GM21717 (cell line): ENCODE results near the gene PACSIN2.
"Not testable (repeated sequence)": the region's sequence is repeated elsewhere in the genome, so short reads cannot be mapped to it uniquely, and the experiment has no call there.

Experiments
- ATAC-seq: cut with Tn5 transposase; IDR thresholded peaks from one replicate; pipeline ENCODE4 v1.9.1; 2021; ENCODE audit warnings: mild to moderate bottlenecking, moderate library complexity; ENCODE audit not compliant: unreplicated experiment

PACSIN2 gene

DNA sequence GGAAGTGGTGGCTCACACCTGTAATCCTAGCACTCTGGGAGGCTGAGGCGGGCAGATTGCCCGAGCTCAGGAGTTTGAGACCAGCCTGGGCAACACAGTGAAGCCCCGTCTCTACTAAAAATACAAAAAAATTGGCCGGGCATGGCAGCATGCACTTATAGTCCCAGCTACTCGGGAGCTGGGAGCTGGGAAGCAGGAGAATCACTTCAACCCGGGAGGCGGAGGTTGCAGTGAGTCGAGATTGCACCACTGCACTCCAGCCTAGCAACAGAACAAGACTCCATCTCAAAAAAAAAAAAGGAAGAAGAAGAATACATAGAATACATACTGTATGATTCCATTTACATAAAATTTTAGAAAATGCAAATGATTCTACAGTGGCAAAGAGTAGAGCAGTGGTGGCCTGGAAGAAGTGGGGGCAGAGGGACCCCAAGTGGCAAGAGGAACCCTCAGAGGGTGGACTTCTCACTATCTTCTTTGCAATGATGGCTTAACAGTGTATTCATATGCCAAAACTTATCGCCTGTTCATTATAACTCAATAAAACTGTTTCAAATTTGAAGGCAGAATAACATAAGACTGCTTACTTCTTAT is 22.0 kb downstream of the PACSIN2 start:
- no peak for ATAC-seq

DNA sequence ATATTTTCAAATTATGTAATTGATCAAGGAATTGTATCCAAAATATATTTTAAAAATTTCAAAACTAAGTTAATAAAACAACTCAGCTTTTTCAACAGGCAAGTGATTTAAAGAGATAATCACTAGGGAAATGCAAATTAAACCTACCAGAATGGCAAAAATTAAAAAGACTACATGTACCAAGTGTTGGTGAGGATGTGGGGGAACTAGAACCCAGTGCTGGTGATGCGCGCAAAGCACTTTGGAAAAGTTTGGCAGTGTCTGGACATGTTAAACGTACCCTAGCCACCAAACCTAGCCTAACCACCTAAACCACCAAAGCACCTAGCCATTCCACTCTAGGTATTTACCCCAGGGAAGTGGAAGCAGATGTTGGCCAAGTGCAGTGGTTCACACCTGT is 22.9 kb downstream of the PACSIN2 start:
- no peak for ATAC-seq

DNA sequence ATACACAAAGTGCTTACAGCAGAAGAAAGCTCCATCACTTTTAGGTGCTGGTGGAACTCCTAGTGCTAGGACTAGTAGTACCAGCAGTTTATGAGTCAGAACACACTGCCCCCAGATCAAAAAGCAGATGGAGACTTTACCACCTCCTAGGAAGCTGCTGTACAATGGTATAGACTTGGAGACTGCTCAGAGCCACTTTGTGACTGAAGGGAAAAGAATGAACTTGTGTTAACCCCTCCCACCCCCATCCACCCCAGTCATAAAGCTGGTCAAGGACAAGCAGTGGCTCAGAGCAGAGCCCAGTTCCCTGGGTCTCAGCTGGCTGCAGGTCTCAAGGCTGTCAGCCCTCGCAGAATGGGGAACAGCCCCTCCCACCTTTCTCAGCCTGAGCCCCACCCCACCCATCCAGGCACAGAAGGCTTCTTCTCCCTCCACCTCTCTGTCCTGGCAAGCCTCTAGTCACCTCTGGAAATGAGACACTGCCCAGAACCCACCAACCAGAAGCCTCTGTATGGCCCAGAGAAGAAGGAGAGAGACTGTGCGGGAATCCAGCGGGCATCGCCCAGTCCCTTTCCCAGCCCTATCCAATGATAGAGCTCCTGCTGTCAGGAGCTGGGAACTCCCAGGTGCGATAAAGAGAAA is 23.8 kb downstream of the PACSIN2 start:
- ATAC-seq = no peak

DNA sequence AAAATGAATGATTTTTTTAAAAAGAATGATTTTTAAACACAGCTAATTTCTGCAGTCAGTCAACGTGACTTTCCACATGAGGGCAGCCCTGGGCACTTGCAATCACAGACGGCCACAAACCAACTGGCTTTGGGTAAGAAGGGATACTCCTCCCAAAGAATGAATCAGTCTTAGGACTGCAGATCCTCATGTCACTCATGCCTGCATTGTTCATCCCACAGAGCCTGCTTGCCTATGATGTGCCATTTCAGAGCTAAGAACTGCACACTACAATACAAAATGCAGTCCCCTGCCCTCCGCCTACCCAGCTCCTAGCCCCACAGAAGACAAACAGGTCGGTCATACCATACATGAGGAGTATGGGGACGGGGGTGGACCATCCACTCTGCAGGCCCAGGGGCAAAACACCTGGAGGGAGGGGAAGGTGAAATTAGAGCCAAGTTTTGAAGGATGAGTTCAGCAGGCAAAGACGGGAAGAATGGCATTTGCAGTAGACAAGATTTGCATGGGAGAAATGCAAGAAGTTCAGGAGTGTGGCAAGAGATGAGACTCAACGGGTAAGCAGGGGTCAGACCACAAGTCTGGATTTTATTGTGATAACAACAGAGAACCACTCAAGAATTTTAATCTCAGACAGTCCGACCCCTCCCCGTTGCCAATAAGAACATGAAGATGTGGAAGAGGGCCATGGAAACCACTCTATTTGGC is 24.7 kb downstream of the PACSIN2 start:
- ATAC-seq = no peak

DNA sequence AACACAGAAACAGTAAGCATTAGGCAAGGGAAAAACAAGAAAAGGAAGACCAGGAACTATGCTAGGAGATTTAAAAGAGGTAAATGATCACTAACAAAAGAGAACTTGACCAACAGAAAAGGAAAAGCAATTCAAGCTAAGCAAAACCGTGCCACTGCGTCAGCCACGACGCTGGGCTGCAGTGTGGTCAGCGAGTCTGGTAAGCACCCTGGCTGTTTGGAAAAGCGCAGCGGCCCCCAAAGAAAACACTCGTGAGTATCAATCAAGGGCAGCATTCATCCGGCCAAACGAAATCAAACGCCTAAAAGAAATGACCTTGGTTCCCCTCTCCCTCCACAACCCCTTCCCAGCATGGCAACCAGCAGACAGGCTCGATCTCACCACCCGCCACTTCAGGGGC is 28.8 kb downstream of the PACSIN2 start:
- ATAC-seq = no peak

DNA sequence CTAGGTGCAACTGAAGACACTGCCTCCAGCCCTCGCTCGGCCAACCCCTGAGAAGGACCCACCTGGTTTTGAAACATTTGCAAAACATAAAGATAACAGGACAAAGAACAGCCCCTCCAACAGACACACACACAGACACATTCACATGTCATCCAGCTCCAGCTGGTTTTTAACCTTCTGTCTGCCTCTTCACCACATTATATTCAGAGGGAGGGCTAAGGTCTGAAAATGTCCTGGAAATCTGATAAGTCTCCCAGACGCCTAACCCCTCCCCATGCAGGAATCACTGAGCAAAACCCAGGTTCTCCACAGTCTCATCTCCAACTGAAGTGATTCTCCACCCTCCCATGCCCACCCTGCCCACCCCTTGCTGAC is 29.4 kb downstream of the PACSIN2 start:
- ATAC-seq = no peak

DNA sequence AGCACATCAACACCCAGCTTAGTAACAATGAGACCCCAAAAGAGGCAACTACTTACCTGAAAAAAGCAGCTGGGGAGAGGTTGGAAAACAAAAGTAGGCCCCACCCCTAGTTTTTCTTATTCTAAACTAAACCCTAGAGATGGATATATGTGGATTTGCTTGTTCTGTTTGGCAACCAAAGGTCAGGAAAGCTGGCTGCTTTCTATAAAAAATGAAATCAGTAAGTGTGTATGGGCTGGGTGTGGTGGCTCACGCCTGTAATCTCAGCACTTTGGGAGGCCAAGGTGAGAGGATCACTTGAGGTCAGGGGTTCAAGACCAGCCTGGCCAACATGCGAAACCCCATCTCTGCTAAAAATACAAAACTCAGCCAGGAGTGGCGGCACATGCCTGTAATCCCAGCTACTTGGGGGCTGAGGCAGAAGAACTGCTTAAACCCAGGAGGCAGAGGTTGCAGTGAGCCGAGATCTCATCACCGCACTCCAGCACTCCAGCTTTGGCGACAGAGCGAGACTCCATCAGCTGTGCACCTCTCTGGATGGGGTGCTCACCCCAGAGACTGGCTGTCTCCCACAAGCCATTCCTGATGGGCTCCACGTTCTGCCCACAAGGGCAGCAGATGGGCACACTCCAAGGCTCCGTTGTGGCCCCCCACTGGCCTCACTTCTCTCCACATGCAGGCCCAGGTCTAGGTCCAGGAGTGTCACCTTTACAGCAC is 30.0 kb downstream of the PACSIN2 start:
- ATAC-seq = no peak

DNA sequence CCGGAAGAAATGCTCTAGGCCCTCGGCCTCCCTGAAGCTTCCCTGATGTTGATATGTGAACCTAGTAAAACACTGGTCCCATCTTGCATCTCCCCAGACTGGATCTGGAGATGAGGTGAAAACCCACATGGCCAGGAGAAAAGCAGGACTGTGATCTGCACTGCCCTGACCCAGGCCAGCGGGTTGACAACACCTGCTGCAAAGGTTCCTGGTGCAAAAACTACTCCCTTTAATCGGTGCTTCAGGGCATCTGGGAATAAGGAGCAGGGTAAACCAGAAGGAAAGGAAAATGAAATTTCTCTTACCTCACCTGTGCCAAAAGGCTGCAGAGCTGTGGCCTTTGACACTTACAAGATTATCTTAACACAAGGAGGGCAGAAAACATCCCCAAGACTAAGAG is 30.6 kb downstream of the PACSIN2 start:
- ATAC-seq = no peak

DNA sequence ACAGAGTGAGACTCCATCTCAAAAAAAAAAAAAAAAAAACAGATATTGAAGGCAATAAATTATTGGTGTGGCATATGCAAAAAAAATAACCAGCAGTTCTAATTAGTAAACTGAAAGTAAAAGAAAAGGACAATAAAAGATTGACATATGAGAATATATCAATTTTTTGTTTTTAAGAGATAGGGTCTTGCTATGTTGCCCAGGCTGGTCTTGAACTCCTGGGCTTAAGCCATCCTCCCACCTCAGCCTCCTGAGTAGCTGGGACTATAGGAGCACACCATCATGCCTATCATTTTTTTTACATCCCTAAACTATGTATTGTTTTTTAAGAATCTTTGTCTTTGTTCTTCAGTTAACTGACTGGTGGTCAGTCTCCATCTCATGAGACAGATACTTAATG is 31.5 kb downstream of the PACSIN2 start:
- no peak for ATAC-seq

DNA sequence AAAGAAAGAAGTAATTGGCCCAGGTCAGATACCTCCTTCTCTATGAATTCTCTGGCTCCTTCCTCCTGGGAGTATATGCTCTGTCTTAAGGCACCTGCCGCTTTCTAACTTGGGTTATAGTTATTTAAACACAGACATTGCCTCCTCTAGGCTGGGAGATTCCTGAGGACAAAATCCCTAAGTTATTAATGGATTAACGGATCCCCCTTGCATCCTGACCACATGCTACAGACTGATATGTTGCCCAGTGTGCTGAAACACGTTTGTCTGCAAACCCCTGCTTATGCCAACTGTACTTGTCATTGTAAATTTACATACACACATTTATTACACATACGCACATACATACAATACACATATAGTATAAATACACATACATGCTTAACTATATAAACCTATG is 35.3 kb downstream of the PACSIN2 start:
- no peak for ATAC-seq

DNA sequence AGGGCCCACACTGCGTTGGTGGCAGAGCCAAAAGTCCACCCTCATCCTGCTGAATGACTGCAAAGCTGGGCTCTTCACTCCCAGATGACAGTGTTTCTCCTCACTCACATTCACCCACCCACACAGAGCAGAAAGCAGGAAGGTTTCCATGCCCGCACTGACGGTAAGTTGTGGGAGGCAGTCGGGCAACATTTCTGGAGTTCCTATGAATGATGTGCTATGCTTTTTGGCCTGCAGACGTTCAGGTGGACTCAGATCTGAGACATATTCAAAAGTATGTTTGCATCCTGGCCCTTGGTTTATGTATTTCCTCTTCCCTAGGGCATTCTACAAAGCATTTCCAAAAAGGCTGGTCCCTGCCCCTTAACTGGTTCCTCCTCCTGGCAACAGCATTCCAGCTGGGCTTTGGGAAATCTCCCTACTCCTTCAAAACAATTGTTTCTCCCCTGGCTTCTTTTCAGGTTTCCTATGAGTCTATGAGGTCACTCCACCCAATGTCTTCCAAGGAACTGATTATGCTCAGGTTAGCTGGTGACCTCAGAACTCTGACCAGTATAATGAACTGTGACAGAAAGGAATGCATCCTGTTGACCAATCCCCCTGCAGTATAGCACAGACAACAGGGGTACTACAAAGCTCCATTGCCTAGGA is 36.4 kb downstream of the PACSIN2 start:
- no peak for ATAC-seq

DNA sequence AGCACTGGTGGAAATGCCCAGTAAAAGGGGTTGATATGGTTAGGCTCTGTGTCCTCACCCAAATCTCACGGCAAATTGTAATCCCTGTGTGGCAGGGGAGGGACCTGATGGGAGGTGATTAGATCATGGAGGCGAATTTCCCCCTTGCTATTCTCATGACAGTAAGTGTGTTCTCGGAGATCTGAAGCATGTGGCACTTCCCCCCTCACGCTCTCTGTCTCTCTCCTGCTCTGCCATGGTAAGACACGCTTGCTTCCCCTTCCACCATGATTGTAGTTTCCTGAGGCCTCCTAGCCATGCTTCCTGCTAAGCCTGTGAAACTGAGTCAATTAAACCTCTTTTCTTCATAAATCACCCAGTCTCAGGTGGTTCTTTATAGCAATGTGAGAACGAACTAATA is 37.4 kb downstream of the PACSIN2 start:
- ATAC-seq = no peak

DNA sequence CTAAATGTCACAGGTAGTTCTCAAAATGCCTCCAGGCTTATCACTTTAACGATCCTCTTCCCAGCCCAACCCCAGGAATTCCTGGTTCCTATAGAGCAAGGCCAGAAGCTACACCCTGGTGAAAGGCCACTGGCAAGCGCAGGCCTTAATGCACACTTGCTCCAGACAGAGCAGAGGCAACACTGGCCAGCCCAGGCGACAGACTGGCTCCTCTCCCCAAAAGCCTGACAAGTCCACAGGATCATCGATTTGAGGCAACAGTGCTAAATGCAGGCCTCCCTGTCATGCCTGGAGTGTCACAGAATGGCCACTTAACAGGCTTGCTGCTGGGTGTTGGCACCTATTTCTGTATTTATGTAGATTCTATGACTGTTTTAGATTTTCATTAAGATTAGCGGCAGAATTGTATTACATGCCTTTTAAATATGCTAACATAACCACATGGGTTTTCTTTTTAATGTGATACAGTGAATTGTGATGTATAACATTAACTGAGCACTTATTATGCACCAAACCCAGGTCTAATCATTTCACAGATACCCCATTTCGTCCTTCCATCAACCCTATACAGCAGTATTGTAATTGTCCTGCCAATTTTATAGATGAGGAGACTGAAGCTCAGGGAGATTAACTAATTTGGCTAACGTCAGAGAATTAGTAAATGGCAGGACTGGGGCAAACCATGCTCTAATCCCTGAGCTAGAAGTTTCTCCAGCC is 38.6 kb downstream of the PACSIN2 start:
- ATAC-seq = no peak

DNA sequence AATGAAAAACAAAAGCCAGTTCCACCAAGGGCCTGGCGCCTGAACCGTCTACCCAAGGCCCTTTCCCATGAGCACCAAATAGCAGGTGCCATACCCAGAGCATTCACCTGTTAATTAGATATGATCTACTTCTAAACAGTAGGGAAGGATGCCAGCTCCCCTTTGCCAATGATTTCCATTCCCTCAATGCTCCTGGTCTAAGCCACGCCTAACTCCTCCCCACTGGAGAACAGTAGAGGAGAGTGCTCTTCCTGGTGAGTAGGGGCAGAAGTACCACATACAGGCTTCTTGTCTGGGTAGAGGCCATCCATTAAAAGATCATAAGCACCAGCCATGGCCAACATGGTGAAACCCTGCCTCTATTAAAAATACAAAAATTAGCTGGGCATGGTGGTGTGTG is 40.7 kb downstream of the PACSIN2 start:
- ATAC-seq = no peak

DNA sequence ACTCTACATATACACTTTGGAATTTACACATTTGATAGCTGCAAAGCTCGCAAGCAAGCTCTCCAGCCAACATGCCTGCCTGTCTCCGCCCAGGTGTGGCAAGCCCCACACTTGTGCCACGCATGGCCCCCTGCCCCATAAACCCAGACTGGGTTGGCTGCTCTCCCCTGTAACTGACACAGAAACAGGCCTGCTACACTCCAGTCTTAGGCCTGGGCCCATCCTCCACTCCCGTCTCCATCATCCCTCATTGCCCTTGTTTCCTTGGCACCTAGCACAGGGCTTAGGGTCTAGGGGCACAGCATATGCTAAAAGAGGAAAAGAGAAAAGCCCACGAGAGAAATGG is 41.4 kb downstream of the PACSIN2 start:
- ATAC-seq = no peak

DNA sequence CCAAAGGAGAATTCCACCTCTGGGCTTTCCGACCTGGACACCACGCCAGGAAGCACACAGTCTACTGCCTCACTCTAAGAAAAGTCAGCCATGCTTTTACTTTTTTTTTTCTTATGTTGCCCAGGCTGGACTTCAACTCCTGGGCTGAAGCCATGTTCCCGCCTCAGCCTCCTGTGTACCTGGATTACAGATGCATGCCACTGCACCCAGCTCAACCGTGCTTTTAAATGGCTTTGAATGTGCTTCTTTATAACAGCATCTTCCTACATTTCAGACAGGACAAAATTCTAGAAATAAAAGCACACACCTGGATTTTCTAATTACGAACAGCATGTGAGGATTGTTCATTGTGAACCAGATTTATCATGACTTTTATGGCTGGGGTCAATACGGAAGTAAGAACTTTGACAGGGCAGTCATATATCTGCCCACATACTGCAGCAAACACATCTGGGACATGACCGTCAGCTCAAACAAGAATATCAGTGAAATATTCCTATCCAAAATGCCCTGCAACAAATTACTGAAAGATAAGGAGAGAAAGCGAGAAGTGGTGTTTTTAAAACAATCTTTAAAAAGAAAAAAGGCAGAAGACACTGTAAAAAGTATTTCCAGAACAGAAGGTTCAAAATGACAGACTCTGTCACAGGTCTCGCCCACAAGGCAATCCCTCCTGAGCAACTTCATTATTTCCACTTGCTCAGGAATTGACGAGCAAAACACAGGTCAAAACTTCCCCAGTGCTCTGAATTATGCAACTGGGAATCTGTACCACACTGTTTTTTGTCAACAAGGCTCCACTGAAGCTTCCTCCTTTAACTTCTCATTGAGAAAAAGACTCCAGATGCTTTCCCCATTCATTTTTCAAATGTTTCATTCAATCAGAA is 42.1 kb downstream of the PACSIN2 start:
- no peak for ATAC-seq

DNA sequence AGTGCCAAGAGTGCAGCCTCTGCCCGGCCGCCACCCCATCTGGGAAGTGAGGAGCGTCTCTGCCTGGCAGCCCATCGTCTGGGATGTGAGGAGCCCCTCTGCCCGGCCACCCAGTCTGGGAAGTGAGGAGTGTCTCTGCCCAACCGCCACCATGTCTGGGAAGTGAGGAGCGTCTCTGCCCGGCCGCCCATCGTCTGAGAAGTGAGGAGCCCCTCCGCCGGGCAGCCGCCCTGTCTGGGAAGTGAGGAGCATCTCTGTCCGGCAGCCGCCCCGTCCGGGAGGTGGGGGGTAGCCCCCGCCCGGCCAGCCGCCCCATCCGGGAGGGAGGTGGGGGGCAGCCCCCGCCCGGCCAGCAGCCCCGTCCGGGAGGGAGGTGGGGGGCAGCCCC is 43.5 kb downstream of the PACSIN2 start:
- not testable (repeated sequence) for ATAC-seq

DNA sequence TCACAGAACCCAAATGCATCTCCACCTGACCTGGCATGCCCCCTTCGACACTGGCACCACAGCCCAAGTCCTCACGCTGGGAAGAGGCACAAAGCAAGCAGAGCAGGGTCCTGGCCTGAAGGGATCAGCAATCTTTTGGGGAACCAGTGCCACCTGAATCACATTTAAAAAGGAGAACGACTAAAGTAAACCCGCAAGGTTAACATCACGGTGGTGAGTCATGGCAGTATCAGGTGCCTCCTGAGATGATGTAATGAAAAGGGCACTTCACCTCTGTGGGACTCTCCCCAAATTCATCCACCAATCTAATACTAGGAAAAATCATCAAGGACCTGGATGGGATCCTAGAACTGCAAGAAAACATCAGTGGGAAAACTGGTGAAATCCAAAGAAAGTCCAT is 44.9 kb downstream of the PACSIN2 start:
- no peak for ATAC-seq

DNA sequence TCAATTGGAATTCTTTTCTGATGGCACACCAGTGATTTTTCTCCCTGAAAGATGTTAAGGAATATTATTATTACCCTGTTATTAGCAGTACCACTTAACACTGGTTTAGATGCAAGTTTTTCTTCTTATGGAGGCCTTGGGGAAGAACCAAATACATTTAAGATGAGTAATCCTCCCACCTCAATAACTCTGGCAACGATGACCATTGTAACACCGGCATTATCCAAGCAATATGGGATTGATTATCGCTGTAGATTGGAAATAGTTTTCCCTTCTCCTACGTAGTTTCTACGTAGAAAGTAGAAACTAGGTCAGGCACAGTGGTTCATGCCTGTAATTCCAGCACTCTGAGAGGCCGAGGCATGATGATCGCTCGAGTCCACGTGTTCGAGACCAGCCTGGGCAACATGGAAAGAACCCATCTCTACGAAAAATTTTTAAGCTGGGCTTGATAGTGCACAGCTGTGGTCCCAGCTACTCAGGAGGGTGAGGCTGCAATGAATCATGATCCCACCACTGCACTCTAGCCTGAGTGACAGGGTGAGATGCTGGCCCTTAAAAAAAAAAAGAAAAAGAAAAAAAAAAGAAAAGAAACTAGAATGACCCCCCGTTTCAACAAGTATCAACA is 45.5 kb downstream of the PACSIN2 start:
- no peak for ATAC-seq
